HG03025 (cell line): ENCODE measurements around the gene TLE3.

Experiments used
- ATAC-seq: cut with Tn5 transposase; IDR thresholded peaks from one replicate; pipeline ENCODE4 v1.9.1; 2021; ENCODE audit warnings: mild to moderate bottlenecking, moderate library complexity; ENCODE audit not compliant: unreplicated experiment, low FRiP score

TLE3 gene

DNA sequence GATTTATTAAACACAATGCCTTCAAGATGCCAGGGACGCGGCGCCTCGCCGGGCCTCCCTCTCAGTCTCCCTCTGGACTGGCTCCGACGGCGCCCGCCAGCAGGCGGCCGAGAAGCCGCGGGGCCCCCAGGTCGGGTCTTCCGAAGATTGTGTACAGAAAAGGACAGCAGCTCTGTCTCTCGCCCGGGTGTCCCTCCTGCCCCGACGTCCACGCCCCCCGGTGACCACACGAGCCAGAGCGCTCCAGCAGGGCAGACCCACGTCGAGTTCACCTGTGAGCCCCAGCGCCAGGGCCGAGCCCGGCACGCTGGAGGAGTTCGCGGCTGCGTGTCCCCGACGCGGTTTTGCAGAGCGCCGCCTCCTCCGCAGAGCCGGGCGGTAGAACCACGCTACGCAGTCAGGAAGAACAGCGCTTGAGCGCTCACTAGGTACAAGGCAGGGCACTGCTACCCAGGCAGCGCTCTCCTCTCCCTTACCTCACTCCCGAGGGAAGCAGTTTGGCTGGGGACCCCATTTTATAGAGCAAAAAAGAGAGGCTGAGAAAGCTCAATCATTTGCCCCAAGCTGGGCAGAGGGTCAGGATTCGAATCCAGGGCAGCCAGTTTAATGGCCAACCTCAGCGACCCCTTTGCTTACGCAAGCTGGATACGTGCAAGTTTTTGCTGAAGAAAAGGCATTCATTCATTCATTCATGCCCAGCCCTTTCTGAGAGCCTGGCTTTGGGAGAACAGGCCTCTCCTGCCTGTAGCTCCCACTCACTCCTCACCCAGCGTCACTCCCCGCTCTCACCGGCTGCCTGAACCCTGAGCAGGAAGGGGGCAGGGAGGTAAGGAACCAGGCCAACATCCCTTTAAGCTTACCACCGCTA, 3.0 kb upstream of the TLE3 start:
- no peak for ATAC-seq

DNA sequence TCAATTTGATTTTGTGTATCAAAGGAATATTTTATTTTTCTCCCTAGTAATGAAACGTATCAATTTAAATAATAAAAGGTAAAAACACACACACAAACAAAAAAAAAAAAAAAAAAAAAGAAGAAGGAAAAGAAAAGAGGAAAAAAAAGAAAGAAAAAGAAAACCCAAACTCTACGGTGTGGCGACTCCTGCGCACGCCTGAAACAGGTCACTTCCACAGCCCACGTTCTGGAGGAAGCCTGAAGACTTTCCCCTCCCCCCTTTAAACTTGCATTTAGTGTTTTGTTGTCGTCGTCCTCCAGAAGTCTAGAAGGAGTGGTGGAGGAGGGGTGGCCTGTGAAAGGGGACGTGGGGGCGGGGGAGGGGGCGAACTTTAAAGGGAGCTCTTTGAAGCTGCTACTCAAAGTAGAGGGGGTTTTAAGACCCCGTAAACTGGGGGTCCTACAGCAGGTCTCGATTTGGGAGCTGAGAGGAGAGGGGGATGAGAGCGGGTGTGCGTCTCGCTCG, 2.3 kb upstream of the TLE3 start:
- ATAC-seq, result no peak

DNA sequence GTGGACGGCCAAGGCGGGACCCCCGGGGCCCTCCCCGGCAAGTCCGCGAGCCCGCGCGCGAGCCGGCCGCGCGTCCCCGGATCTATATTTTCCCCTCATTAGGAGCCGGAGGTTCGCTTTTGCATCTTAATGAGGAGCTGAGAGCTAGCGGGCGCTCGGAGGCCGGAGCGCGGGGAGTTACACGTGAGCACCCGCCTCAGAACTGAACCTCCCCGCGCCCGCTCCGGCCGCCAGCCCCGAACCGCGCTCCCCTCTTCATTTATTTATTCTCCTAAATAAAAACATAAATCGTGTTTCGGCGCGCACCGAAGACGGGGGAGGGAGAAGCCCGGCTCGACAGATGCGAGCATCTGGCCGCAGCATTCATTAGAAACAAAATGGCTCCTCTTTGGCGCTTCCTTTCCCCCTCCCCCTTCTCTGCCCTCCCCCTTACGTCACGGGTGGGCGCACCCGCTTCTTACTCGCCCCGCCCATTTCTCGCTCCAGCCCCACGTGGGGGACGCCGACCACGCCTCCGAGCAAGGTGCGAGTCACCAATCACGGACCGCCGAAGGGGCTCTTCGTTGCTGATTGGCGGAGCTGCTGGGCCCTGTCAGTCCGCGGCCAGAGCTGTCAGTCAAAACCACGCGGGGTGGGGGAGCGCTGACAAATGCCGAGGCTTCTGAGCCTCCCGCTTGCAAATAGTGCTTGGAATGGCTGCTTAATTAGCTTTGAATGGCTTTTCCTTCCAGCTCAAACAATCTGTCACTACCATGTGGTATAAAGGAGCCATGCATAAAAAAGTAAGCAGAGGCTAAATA, 1.6 kb upstream of the TLE3 start:
- peak; percentile 54 for ATAC-seq

- ATAC-seq, result no peak
Measured at GRCh38 chr15:70098461-70099166, 897 bp upstream of the TLE3 start.

- ATAC-seq, result no peak
Measured at GRCh38 chr15:70098153-70098460, 390 bp upstream of the TLE3 start.

GRCh38 chr15:70097063-70097320, 725 bp downstream of the TLE3 start:
- no peak for ATAC-seq

GRCh38 chr15:70096215-70097062, 1.3 kb downstream of the TLE3 start:
- ATAC-seq, result no peak

- no peak for ATAC-seq
Measured at GRCh38 chr15:70095408-70096214, 2.1 kb downstream of the TLE3 start.

DNA sequence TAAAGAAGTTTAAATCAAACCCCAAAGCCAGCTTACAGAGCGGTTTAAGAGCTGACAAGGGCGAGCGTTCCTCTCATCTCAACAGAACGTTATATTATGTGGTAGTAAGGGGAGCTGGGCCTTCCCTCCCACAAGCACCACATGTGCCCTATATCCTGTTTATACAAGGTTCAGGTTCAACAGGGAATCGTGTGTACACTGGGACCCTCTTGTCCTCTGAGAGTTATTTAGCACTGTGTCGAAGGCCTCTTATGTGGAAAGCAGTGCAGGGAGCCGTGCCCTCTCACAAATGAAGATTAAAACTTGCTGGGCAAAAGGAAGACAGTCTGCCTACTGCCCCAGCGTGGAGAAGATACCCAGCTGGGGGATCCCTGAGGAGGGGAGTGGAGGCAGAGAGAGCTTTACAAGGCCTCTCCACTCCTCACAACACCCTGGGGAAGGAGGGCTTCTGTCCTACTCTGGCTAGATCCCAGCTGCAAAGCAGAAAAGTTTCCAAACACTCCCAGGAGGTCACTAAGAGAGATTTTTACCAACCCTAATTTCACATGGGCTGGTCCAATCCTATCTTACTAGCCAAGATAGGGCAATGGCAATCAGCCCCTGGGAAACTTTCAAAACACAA, 2.9 kb downstream of the TLE3 start:
- ATAC-seq, result no peak

GRCh38 chr15:70093481-70094319, 4.0 kb downstream of the TLE3 start:
- no peak for ATAC-seq

GRCh38 chr15:70093070-70093469, 4.6 kb downstream of the TLE3 start:
- no peak for ATAC-seq

DNA sequence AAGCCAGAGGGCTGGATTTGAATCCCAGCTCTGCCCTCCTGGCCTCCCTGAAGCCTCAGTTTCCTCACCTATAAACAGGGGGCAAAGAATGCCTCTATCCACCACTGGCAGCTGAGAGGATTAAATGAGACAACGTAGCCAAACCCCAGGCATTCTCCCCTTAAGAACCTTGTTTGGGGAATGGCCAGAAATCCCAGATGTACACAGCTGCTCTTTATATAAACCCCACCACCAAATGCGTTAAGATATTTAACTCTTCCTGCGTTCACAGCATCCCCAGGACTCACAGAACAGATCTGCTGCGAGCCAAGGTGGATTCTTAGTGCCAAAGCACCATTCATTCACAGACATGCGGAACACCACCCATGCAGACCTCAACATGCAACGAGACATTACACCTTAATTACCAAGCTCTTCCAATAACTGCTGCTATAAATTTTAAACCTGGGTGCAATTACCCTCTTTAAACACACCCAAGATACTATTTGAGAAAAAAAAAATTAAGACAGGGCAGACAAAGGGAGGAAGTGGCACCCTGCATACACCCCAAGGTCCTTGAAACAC, 5.2 kb downstream of the TLE3 start:
- no peak for ATAC-seq

DNA sequence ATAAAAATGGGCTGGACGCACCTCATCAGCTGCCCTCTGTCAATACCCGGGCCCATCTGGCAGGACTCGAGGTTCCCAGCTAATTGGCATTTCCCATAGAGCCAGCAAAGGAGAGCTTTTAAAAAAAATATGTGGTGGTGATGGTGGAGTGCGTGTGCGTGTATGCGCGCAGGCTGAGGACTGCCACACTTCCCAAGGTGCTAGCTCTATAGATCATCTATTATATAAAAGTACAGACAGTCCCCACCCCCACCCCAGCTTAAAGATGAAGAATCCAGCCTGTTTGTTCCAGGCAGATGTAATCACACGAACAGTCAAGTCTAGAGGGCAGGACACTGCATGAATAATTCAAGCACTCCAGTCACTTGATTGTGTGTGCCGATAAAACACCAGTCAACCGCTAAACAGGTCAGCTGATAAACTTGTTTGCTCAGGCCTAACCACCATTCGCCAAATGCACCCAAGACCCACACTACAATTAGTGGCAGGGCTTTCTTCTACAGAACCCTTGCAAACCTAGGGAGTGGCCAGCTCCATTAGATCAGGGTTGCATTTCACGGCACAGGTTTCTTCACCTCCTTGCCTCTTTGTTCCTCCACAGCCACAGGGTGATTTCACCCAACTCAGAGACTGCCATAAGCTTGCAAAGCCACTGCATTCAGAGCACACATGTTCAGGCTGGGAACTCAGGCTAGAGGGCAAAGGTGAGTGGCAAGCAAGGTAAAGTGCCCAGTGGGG, 5.8 kb downstream of the TLE3 start:
- ATAC-seq, result no peak

- no peak for ATAC-seq
Measured at GRCh38 chr15:70090436-70091296, 7.1 kb downstream of the TLE3 start.

- no peak for ATAC-seq
Measured at GRCh38 chr15:70089692-70089971, 8.1 kb downstream of the TLE3 start.

GRCh38 chr15:70088887-70089691, 8.6 kb downstream of the TLE3 start:
- no peak for ATAC-seq
